NT2/D1 (cell line): ENCODE results near the gene KRTAP20-4.

ENCODE experiments used
- DNase-seq: peaks from one replicate; pipeline ENCODE4 v3.0.0-alpha.2; 2011; ENCODE audit warnings: low read depth, low spot score
- H3K27me3 ChIP-seq: 2 replicates; pipeline ENCODE4 v1.6.0; 2011; ENCODE audit warnings: mild to moderate bottlenecking; ENCODE audit not compliant: insufficient read length, insufficient read depth
- H3K36me3 ChIP-seq: 2 replicates; pipeline ENCODE4 v1.6.1; 2011; ENCODE audit warnings: mild to moderate bottlenecking, low read length, mixed read lengths; ENCODE audit not compliant: insufficient read depth, insufficient read length
- H3K4me1 ChIP-seq: 2 replicates; pipeline ENCODE4 v1.5.1; 2011; ENCODE audit not compliant: insufficient read depth, insufficient read length
- H3K4me3 ChIP-seq: 2 replicates; pipeline ENCODE4 v1.5.1; 2011; ENCODE audit warnings: low read depth; ENCODE audit not compliant: insufficient read length
- H3K9ac ChIP-seq: 2 replicates; pipeline ENCODE4 v1.6.0; 2011; ENCODE audit warnings: low read depth; ENCODE audit not compliant: insufficient read length
- H3K9me3 ChIP-seq: 2 replicates; pipeline ENCODE4 v1.5.1; 2011; ENCODE audit warnings: mild to moderate bottlenecking, low read length; ENCODE audit not compliant: insufficient read depth
- SUZ12 ChIP-seq: IDR thresholded peaks from 2 replicates; pipeline ENCODE4 v1.6.1; 2011; ENCODE audit not compliant: insufficient read length, insufficient read depth; ENCODE audit errors: extremely low read depth
- YY1 ChIP-seq: IDR thresholded peaks from 2 replicates; pipeline ENCODE4 v1.6.1; 2011; ENCODE audit not compliant: insufficient read length, insufficient read depth
- ZNF274 ChIP-seq: IDR thresholded peaks from 2 replicates; pipeline ENCODE4 v1.6.1; 2011; ENCODE audit warnings: mild to moderate bottlenecking, low read depth, low read length

The KRTAP20-4 gene

DNA sequence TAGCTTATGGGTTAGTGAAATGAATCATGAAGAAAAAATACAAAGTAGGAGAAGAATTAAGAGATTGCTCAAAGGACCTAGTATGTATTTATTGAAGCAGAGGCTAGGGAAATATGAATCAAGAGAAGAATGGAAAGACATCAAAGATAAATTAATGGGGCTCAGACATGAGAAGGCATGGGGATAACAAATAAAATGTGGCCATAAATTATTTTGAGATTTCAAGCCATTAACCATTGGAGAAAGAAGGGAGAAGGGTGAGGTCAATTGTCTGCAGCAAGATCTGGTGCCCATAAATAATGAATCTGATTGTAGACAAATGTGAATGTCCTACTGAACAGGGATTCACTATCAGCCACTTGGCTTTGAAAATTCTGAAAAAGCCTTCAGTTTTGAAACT lies 32.5 kb downstream of the KRTAP20-4 start:
- Histone ChIP-seq H3K9me3 (no peaks in the 10 kb centered on the region), H3K9ac (no peak overlapping the region), H3K36me3 (no peaks in the 10 kb centered on the region), H3K4me1 (no peaks in the 10 kb centered on the region), H3K27me3 (no peaks in the 10 kb centered on the region), H3K4me3 (no peak overlapping the region)
- no peak for DNase-seq
- TF ChIP-seq SUZ12, result no peak
- no peak for TF ChIP-seq YY1
- TF ChIP-seq ZNF274, result no peak

DNA sequence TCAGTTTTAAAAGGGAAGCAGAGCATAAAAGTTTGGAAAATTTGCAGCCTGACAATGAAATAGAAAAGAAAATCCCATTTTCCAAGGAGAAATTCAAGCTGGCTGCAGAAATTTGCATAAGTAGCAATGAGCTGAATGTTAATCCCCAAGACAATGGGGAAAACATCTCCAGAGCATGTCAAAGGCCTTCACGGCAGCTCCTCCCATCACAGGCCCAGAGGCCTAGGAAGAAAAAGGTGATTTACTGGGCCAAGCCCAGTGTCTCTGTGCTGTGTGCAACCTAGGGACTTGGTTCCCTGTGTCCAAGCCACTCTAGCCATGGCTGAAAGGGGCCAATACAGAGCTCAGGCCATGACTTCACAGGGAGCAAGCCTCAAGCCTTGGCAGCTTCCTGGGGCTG lies 48.3 kb downstream of the KRTAP20-4 start:
- H3K36me3 ChIP-seq, result no peaks in the 10 kb centered on the region
- H3K4me3 ChIP-seq, result no peak overlapping the region
- no peak overlapping the region for H3K9ac ChIP-seq
- H3K9me3 ChIP-seq, result no peaks in the 10 kb centered on the region
- H3K4me1 ChIP-seq, result no peaks in the 10 kb centered on the region
- TF ChIP-seq ZNF274, result no peak
- no peak for TF ChIP-seq YY1
- no peak for TF ChIP-seq SUZ12
- peak; percentile 51 for DNase-seq
- H3K27me3 ChIP-seq, result no peaks in the 10 kb centered on the region
